SU-DHL-6 (cell line): ENCODE measurements around the gene ABCD1.
A peak's percentile ranks its signal among the peaks of the same experiment; 100 is the strongest.
"Not testable (repeated sequence)": the region's sequence is repeated elsewhere in the genome, so short reads cannot be mapped to it uniquely, and the experiment has no call there.

Experiments
- H2AFZ ChIP-seq: fragments of 200-600 bp; sonication (generic); 2 replicates; pipeline ENCODE4 v1.6.1; 2014; ENCODE audit warnings: low read depth, mild to moderate bottlenecking, moderate library complexity, mixed read lengths, antibody characterized with exemption, low read length; ENCODE audit not compliant: severe bottlenecking
- H3F3A ChIP-seq: fragments of 200-600 bp; shearing (Covaris generic); 2 replicates; pipeline ENCODE4 v1.6.0; 2016; ENCODE audit warnings: antibody characterized with exemption, mild to moderate bottlenecking; ENCODE audit not compliant: insufficient read depth
- H3K27ac ChIP-seq: fragments of 200-600 bp; sonication (generic); 2 replicates; pipeline ENCODE4 v1.5.1; 2016; ENCODE audit warnings: low read depth, mild to moderate bottlenecking, low read length, moderate library complexity, mixed read lengths
- H3K27me3 ChIP-seq: fragments of 200-600 bp; sonication (generic), shearing (Covaris generic); 2 replicates; pipeline ENCODE4 v1.6.0; 2014; ENCODE audit warnings: mild to moderate bottlenecking, low read length
- H3K36me3 ChIP-seq: fragments of 200-600 bp; sonication (generic); 2 replicates; pipeline ENCODE4 v1.6.1; 2014; ENCODE audit warnings: mild to moderate bottlenecking, low read length, mixed read lengths
- H3K4me2 ChIP-seq: fragments of 300-600, 200-600 bp; shearing (Covaris generic), sonication (generic); 2 replicates; pipeline ENCODE4 v1.6.0; 2014; ENCODE audit warnings: low read length, low read depth, mild to moderate bottlenecking; ENCODE audit not compliant: poor library complexity, severe bottlenecking
- H3K4me3 ChIP-seq: fragments of 200-600 bp; sonication (generic); 2 replicates; pipeline ENCODE4 v1.5.1; 2014; ENCODE audit warnings: antibody characterized with exemption, low read length, mild to moderate bottlenecking, mixed read lengths; ENCODE audit not compliant: insufficient read depth, poor library complexity, severe bottlenecking
- H3K79me2 ChIP-seq: fragments of 200-600 bp; sonication (generic); 2 replicates; pipeline ENCODE4 v1.6.1; 2014; ENCODE audit warnings: mild to moderate bottlenecking, low read length, moderate library complexity; ENCODE audit not compliant: insufficient read depth
- H3K9ac ChIP-seq: fragments of 200-600 bp; sonication (generic); 2 replicates; pipeline ENCODE4 v1.7.0; 2014; ENCODE audit warnings: mild to moderate bottlenecking, low read length
- H3K9me2 ChIP-seq: fragments of 200-600 bp; sonication (generic); replicated peaks from 2 replicates; pipeline ENCODE4 v1.6.1; 2014; ENCODE audit warnings: low read length; ENCODE audit not compliant: insufficient read depth
- H3K9me3 ChIP-seq: fragments of 200-600 bp; sonication (generic); 2 replicates; pipeline ENCODE4 v1.6.1; 2014; ENCODE audit warnings: low read length, mixed read lengths; ENCODE audit not compliant: insufficient read depth
- H4K20me1 ChIP-seq: fragments of 200-600 bp; sonication (generic); 2 replicates; pipeline ENCODE4 v1.6.1; 2014; ENCODE audit warnings: low read depth, mild to moderate bottlenecking, antibody characterized with exemption, low read length, moderate library complexity, mixed read lengths
- CTCF ChIP-seq: fragments of 200-600 bp; sonication (generic); IDR thresholded peaks from one replicate; pipeline ENCODE4 v1.5.1; 2017; ENCODE audit warnings: antibody characterized with exemption, mild to moderate bottlenecking, low read length, moderate library complexity; ENCODE audit not compliant: insufficient read depth, poor library complexity, severe bottlenecking
- EZH2phosphoT487 ChIP-seq: fragments of 200-600 bp; sonication (generic), shearing (Covaris generic); conservative IDR thresholded peaks from 2 replicates; pipeline ENCODE4 v1.6.1; 2018; ENCODE audit warnings: mild to moderate bottlenecking, antibody characterized with exemption, low read length, moderate library complexity, mixed read lengths

ABCD1 gene

GRCh38 chrX:153724252-153725038, at the start of gene ABCD1, which contains the start of gene BCAP31:
Gene ABCD1, plus strand, starts transcription at chrX:153724856. Its CDS starts 411 bp downstream, at chrX:153725267.
Gene BCAP31, minus strand, starts transcription at chrX:153724387. Its CDS starts 1,143 bp downstream, at chrX:153723244.
- peaks cover 19% of the 10 kb centered on the region for H3K79me2 ChIP-seq

GRCh38 chrX:153681175-153681574, 43.5 kb upstream of the ABCD1 start:
- Histone ChIP-seq H3K27ac (no peak overlapping the region), H3K79me2 (no peaks in the 10 kb centered on the region), H2AFZ (no peak overlapping the region), H3K4me2 (no peak overlapping the region), H3K9ac (no peak overlapping the region), H3K27me3 (no peaks in the 10 kb centered on the region), H3K9me3 (no peaks in the 10 kb centered on the region), H3K4me3 (no peak overlapping the region), H3K36me3 (no peaks in the 10 kb centered on the region), H3F3A (no peaks in the 10 kb centered on the region), H3K9me2 (no peaks in the 10 kb centered on the region), H4K20me1 (no peaks in the 10 kb centered on the region)
- TF ChIP-seq EZH2phosphoT487 (no peak), CTCF (no peak)

More at GRCh38 chrX:153724252-153725038, at the start of gene ABCD1, which contains the start of gene BCAP31:
- H3K4me3 ChIP-seq, result peak within 1 kb of the TSS; percentile 74
- H3F3A ChIP-seq, result no peaks in the 10 kb centered on the region
- H3K36me3 ChIP-seq, result no peaks in the 10 kb centered on the region
- H3K9me2 ChIP-seq, result no peaks in the 10 kb centered on the region
- peak within 1 kb of the TSS; percentile 72 for H3K9ac ChIP-seq
- peak within 1 kb of the TSS; percentile 22 for H2AFZ ChIP-seq
- H3K27me3 ChIP-seq, result no peaks in the 10 kb centered on the region
- no peak for TF ChIP-seq EZH2phosphoT487
- H3K4me2 ChIP-seq, result peak within 1 kb of the TSS; percentile 65
- H3K27ac ChIP-seq, result peak within 1 kb of the TSS; percentile 45
- no peaks in the 10 kb centered on the region for H3K9me3 ChIP-seq
- H4K20me1 ChIP-seq, result no peaks in the 10 kb centered on the region

GRCh38 chrX:153683486-153683885, 41.2 kb upstream of the ABCD1 start:
- not testable (repeated sequence) for H2AFZ ChIP-seq, H3K4me2 ChIP-seq, H3F3A ChIP-seq, H3K79me2 ChIP-seq, H3K9me3 ChIP-seq, H4K20me1 ChIP-seq, H3K4me3 ChIP-seq, H3K9ac ChIP-seq, H3K36me3 ChIP-seq, H3K27me3 ChIP-seq, H3K9me2 ChIP-seq, H3K27ac ChIP-seq

GRCh38 chrX:153684467-153685155, 40.0 kb upstream of the ABCD1 start:
- TF ChIP-seq CTCF, result no peak
- TF ChIP-seq EZH2phosphoT487, result no peak
- H3K9ac ChIP-seq, result no peak overlapping the region
- H3K27ac ChIP-seq, result no peak overlapping the region
- H3K79me2 ChIP-seq, result no peaks in the 10 kb centered on the region
- no peak overlapping the region for H3K4me2 ChIP-seq
- H2AFZ ChIP-seq, result no peak overlapping the region
- H3K9me2 ChIP-seq, result no peaks in the 10 kb centered on the region
- H3F3A ChIP-seq, result no peaks in the 10 kb centered on the region
- H3K27me3 ChIP-seq, result no peaks in the 10 kb centered on the region
- no peaks in the 10 kb centered on the region for H4K20me1 ChIP-seq
- no peaks in the 10 kb centered on the region for H3K9me3 ChIP-seq
- no peaks in the 10 kb centered on the region for H3K36me3 ChIP-seq
- H3K4me3 ChIP-seq, result no peak overlapping the region
